Activated gamma-delta T cell (primary cell): ENCODE measurements around the gene NCLN.
"Not testable (repeated sequence)": the region's sequence is repeated elsewhere in the genome, so short reads cannot be mapped to it uniquely, and the experiment has no call there.

ENCODE experiments used
- DNase-seq: peaks from one replicate; lab custom pipeline; 2025; lab: John Stamatoyannopoulos, UW

Gene NCLN

DNA sequence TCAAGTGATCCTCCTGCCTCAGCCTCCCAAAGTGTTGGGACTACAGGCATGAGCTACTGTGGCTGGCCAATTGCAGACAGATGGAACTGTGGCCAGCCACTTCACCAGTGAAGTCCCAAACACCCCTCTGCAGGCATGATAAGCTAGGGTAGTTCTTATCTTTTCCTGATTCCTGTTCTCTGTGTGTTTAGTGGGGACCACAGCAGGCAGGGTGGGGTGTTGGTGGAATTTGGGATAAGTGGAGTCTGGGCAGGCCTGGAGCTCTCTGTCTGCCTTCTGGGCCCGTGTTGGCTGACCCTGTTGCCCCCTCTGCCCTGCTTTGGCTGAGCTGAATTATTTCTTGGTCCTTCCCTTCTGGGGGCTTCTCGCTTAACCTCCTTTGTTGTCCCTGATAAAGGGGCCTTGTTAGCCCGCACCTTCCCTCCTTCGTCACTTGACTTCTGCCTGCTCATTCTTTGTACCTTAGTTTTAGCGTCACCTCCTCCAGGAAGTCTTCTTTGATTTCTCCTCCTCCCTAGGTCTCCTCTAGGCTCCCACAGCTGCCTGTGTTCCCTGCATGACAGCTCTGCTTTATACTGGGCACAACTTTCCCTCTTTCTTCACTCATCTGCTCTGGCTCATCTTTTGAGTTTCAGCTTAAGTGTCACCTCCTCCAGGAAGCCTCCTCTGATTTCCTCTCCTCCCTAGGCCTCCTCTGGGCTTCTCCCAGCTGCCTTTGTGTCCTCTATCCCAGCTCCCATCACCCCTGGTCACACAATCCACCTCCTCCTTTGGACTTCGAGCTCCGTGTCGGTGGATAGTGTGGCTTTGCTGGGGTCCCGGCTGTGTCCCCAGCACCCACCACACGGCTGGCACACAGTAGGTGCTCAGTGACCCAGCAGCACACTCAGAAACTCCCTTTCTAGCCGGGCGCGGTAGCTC is 1.7 kb upstream of the NCLN start:
- no peak for DNase-seq

DNA sequence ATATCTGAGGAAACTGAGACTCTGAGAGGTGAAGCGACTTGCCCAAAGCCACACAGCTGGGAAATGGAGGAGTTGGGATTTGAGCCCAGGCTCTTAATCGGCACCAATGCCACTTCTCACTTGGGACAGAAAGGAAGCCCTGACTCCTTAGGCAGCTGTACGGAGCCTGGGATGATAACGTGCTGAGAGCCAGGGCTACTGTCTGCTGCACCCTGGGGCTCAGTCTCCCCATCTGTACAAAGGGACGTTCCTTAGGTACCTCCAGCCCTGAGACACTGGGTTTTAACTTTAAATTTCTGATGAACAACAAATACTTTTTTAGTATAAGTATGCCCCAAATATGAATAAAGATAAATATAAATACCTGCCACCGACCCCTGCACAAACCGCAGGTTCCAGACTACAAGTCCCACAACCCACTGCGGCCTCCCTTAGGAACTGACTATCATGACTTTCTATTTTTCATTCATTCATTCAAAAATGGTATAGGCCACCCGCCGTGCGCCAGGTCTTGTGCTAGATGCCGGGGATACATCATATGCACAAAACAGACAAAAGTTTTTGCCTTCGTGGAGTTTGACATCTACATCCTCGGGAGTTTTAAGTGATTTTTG is 776 bp upstream of the NCLN start:
- no peak for DNase-seq

DNA sequence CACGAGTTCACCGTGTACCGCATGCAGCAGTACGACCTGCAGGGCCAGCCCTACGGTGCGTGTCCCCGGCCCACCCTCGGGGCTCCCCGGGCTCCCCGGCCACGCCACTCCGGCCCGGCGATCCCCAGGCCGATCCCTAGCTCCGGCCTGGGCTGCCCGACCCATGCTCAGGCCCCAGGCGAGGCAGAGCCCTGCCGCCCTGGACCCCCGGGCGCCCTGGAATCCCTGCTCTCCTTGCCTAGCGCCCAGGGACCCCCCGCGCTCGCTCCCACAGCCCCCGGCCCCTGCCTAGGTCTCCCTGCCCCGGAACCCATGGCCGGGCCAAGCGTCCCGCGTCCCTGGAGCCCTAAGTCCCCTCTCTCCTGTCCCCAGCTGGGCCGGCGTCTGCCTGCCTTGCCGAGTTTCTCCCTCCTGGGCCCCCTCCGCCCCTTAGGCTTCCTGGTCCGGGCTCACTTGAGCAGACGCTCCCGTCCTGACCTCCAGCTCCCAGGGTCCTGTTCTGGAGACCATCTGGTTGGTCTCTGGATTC is 494 bp downstream of the NCLN start:
- DNase-seq = no peak

DNA sequence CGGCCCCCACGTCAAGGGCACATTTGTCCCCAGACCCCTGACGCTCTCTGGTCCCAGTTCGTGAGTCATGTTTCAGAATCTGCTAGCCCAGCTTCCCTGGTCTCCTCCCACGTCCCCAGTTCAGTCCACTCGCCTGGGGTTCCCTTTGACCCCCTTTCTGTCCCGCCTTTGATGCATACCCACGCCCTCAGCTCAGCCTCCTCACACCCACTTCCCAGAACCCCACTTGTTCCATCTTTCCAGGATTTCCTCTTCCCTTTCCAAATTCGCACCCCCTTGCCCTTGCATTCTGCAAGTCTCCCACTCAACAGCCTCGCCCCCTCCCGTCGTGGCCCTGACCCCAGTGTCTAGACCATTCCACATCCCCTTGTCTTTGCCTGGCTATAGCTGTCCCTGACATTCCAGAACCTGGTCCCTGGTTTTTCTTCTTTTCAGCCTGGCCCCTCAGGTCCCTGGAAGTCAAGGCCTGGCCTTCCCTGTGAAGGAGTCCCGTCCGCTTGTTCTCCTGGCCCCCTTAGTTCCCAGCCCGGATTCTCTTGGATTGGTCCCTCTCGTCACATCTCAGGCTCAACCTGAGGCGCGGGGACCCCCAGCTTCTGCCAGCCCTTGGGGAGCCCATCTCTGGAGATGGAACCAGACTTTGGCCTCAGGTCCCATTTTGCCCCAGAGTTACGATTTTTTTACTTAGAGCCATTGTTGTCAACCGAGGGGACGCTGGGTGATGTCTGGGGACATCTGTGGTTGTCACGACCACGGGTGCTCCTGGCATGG is 1.3 kb downstream of the NCLN start:
- DNase-seq = no peak

DNA sequence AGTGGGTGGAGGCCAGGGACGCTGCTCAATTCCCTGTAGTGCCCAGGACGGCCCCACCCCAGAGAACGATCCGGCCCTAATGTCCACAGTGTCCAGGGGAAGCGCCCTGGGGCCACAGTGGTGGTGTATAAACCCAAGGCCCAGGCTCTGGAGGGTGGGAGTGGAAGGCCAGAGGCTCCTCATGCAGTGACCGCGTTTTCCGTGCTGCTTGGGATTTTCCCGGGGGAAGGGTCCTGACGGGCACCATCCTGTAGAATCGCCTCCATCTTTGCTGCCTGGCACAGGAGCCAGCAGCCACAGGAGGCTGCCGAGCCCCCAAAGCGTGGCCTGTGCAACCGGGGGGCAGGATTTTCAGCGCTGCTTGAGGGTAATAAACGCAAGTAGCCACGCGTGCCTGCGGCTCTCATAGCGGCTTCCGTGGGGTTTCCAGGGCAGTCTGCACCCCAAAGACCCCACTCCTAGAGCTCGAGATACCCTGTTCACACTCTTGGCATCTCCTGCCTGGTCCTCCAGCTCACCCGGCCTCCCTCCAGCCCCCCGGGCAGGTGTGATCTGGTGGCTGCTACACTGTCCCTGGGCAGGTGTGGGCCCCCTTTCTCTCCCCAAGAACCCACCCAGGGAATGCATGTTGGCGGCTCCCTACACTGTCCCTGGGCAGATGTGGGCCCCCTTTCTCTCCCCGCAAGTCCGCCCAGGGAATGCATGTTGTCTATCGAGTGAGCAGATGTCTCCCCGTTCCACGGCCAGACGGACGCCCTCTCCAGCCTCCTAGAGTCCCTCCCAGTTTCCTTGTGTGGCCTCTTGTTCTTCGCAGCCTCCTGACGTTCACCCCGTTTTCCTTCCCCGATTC is 2.2 kb downstream of the NCLN start:
- DNase-seq = no peak

DNA sequence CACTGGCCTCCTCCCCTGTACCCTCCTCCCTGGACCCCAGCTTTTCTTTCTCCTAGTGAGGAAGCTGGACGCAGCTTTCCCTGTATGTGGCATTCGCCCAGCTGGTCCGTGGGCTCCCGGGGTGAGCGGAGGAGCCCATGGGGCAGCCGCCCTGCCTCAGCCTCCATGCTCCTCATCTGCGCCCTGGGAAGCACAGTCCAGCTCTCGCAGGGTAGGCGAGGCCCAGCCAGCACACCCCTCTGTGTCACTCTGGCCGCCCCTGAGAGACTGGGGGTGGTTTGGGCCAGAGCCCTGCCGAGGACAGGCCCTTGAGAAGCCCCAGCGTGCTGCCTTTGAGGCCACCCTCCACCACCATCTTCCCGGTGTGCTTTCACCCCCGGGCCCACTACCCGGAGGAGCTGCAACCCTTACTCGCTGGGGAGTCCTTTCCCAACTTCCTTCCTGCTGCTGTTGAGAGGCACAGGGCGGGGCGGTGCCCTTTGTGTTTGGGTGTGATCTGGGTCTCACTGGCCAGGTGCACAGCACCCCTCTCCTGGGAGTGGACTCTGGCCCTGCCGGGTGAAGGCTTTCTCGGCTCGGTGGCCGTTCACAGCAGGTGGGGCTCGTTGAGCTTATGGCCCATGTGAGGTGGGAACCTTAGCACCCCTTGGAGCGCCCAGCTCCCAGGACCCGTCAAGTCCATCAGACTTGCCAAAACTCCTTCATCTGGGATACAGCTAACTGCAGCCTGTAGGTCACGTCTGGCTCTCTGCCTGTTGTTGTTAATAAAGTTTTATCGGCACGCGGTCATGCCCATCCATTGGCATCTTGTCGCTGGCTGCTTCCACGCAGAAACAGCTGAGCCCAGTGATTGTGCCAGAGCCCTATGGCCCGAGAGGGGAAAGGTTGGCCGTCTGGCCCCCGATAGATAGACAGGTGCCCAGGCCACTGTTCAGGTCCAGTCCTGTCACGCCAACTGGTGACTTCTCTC is 3.2 kb downstream of the NCLN start:
- DNase-seq = no peak

DNA sequence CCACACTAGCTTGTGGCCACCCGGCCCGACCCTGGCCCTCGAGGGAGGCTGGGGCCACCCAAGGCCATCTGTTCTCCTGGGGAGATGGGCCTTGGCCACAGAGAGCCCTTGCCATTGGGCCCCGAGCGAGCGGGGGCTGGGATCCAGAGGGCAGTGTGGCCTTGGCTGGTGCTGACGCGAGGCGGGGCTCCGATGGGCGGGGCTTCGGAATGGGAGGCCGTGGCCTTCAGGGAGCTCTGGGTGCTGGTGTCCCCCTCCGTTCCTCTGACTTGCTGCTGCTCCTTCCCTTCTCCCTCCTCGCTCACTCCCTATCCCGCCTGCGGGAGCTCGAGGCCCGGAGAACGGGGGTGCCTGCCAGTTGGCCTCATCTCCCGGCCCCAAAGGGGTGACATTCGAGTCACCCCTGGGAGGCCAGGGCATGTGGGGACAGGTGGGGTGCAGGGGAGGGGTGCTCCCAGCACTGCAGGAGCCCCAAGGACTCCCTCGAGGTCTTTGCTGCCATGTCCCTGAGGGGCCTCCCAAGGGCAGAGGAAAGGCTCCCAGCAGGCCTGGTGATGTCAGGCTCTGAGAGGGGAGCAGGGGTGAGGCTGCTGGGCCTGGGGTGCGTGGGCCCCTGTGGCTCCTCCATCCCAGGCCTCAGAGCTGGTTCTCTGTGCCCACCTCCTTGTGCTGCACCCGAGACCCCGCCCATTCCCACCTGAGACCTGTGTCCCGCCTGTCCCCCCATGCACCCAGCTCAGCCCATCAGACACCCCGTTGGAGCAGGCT is 4.2 kb downstream of the NCLN start:
- no peak for DNase-seq

DNA sequence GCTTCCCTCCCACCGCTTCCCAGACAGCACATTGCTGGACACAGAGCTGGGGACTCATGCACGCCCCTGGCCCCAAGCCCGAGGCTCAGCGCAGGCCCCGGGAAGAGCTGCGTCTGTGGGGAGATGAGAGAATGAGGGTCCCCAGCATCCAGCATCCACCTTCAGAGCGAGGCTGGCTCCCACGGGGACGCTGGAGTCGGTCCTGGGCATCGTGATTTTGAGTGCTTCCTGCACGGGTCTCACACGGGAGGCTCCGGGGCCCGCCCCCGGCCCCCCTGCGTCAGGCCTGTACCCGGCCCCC is 4.7 kb downstream of the NCLN start:
- no peak for DNase-seq

DNA sequence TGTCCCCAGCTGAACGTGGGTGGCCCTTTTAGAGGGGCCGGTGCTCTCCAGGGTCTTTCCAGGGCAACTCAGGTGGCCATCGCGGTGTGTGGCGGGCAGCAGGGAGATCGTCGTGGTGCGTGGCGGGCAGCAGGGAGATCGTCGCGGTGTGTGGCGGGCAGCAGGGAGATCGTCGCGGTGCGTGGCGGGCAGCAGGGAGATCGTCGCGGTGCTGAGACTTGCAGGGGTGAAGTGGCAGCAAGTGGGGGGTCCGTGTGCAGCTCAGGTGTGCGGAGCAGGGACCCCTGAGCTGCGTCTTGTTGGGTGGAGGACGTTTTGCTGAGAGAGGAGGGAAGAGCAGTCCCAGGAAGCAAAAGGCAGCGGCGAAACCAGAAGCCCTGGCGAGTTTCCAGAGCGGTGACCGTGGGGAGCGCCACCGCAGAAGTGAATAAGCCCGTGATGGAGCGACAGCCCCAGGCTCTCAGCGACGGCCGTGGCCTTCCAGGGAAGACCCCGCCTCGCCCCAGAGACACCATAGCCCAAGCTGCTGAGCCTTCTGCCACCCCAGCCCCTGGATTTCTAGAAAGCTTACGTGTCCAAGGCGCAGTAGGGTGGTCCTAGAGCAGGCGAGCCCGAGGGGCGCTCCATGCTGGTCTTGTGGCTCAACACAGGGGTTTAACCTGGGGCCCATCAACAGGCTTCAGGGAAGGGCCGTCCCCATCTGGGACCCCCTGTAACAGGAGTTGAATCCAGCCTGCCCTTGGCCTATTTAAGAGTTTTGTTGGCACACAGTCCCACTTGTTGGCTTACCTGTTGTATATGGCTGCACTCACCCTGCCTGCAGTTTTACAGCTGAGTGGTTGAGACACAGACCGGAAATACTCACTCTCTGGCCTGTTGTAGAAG is 5.4 kb downstream of the NCLN start:
- DNase-seq = no peak

DNA sequence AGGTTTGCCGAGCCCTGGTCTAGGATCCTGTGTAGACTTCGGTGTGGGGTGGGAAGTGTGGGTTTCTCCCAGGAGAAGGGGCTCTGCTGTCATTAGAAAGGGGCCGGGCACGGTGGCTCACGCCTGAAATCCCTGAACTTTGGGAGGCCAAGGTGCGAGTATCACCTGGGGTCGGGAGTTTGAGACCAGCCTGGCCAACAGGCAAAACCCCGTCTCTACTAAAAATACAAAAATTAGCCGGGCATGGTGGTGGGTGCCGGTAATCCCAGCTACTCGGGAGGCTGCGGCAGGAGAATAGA is 6.0 kb downstream of the NCLN start:
- not testable (repeated sequence) for DNase-seq

DNA sequence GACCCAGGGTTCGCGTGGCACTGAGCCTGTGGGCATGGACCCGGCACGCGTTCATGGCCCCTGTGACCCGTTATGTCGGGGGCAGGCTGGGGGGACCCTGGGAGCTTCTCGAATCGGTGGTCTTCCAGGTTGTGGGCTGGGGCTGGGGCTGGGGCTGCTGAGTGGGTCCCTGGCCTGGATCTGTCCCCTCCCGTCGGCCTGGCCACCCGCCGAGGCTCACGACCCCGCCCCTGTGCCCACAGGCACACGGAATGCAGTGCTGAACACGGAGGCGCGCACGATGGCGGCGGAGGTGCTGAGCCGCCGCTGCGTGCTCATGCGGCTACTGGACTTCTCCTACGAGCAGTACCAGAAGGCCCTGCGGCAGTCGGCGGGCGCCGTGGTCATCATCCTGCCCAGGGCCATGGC is 6.5 kb downstream of the NCLN start:
- DNase-seq = no peak

DNA sequence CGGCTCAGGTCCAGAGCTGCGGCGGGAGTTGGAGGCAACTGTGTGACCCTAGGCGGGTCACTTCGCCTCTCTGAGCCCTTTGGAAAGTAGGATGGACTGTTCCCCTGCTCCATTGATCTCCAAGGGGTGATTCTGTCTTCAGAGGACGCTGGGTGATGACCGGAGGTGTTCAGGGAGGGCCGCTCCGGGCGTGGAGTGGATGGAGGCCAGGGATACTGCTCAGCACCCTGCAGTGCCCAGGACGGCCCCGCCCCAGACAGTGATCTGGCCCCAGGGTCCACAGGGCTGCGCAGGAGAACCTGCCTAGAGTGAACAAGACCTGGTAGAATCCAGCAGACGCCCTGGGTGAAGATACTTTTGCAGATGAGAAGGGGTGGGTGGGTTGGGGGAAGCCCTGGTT is 7.0 kb downstream of the NCLN start:
- no peak for DNase-seq

DNA sequence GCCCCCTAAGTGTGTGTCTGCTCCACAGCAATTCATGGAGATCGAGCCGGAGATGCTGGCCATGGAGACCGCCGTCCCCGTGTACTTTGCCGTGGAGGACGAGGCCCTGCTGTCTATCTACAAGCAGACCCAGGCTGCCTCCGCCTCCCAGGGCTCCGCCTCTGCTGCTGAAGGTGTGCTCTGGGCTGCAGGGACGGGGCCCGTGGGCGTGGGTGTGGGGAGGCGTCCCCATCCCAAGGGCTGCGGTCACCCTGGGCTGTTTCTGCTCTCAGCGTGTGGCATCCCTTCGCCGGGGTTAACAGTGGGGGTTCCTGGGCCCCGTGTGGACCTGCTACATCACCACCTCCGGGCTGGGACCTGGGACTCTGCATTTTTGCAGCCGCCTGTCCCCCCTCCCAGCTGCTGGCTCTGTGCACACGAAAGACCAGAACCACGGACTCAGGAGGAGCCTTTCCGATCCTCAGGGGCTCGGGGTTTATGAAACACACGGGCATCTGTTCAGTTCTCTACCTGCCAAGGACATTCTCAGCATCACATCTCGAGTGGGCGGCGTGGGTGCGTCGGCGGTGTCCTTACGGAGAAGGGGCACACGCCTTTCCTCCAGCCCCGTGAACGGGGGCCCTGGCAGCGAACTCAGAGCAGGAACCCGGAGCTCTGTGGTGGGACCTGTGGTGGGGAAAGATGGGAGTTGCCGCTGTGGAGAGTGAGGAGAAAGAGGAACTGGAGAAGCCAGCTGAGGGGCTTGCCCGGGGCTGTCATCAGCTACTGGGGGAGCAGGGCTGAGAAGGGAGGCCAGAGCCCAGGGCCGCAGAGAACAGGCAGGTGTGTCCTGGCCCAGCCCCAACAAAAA is 7.8 kb downstream of the NCLN start:
- no peak for DNase-seq

DNA sequence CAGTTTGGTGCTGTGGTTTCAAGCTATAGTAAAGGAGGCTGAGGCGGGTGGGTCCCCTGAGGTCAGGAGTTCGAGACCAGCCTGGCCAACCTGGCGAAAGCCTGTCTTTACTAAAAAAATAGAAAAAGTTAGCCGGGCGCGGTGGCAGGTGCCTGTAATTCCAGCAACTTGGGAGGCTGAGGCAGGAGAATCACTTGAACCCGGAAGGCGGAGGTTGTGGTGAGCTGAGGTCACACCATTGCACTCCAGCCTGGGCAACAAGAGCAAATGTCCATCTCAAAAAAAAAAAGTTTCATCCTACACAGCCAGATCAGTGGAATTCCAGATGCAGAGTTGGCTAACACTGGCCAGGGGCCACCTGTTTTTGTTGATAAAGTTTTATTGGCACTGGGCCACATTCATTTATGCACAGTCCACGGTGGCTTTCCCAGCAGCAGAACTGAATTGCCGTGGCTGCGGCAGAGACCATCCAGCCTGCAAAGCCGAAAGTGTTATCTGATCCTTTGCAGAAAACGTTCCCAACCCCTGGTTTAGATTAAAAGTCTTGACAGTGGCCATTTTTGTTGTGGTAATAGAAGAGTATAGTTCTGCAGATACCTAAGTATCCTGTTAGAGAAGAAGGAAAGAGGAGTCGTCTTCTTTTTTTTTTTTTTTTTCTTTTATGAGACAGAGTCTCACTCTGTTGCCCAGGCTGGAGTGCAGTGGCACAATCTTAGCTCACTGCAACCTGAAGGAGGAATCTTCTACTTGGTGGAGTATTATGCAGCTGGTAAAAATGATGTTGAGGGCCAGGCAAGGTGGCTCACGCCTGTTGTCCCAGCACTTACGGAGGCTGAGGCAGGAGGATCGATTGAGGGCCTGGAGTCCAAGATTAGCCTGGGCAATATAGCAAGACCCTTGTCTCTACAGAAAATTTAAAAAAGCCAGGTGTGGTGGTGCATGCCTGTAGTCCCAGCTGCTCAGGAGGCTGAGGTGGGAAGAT is 8.7 kb downstream of the NCLN start:
- no peak for DNase-seq

DNA sequence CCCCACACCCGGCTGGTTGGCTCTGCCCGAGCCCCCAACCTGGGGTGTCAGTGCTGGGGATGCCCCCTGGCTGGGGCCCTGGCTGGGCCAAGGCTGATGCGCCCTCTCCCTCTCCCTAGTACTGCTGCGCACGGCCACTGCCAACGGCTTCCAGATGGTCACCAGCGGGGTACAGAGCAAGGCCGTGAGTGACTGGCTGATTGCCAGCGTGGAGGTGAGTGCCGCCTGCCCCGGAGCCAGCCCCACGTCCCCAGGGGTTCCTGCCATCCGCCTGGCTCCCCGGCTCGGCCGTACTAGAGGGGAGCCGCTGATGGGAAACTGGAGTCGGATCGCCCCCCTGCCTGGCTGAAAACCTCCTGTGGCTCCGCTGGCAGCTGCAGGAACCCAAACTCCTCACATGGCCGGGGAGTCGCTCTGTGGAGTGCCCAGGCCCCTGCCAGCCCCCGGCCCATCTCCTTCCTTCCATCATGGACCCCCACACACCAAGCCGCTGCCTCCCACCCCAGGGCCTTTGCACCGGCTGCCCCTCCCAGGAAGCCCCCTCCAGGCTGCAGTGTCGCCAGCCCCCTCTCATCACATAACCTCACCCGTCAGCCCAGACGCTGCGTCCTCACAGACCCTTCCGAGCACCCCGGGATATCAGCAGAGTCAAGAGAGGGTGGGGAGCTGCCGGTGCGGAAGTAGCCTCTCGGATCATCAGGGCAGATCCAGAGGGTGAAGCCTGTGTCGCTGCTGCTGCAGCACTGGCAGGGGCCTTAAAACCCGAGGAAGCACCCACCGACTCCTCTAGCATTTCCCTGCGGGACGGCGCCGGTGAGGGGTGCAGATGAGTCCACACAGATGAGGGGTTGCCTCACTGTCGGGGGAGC is 10.6 kb downstream of the NCLN start:
- DNase-seq = no peak

DNA sequence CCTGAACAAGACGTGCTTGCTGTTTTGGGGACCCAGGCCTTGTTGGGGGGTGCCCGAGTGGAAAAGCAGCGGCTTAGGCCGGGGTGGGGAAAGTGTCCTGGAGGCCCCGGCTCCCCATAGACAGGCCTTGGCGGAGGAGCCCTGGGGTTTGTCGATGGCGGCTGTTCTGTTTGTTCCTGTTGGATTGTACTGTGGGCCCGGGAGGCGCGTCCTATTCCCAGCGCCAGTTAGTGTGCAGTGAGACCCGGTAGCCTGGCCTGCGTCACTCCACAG is 11.1 kb downstream of the NCLN start:
- no peak for DNase-seq
